Liver (tissue), 9 donors: Measurements from ENCODE around the gene IL1RAPL1. TPM values are rescaled to one million over a fixed set of nuclear protein-coding genes. Genes with fewer than 3 reads are reported as not detected.

Source experiments
- DNase-seq: peaks from one replicate; pipeline ENCODE4 v3.0.0-alpha.2; 2017; ENCODE audit warnings: low spot score
- H3K27ac ChIP-seq, 2 donors: one replicate each; pipeline ENCODE4 v1.7.0; 2013; ENCODE audit warnings: inconsistent platforms in 2 of 2, low read length in 2 of 2, control low read depth in 1 of 2, low read depth in 1 of 2, mild to moderate bottlenecking in 1 of 2
- H3K27me3 ChIP-seq, 4 donors: one replicate each; pipeline versions ENCODE4 v1.6.1 to v1.7.0; 2013; ENCODE audit warnings: low read length in 3 of 4, inconsistent platforms in 1 of 4, mild to moderate bottlenecking in 1 of 4, moderate library complexity in 1 of 4; ENCODE audit not compliant: control insufficient read depth in 4 of 4, insufficient read depth in 4 of 4
- H3K36me3 ChIP-seq, 4 donors: one replicate each; pipeline versions ENCODE4 v1.6.1 to v1.7.0; 2013; ENCODE audit warnings: low read length in 3 of 4, mild to moderate bottlenecking in 3 of 4, low read depth in 1 of 4, moderate library complexity in 1 of 4; ENCODE audit not compliant: control insufficient read depth in 4 of 4, insufficient read depth in 3 of 4
- H3K4me1 ChIP-seq, 4 donors: one replicate each; pipeline versions ENCODE4 v1.6.1 to v1.7.0; 2013; ENCODE audit warnings: low read length in 3 of 4, mild to moderate bottlenecking in 3 of 4, moderate library complexity in 1 of 4; ENCODE audit not compliant: control insufficient read depth in 4 of 4, insufficient read depth in 4 of 4
- H3K4me3 ChIP-seq, 3 donors: one replicate each; pipeline versions ENCODE4 v1.6.1 to v1.7.0; 2013; ENCODE audit warnings: low read length in 3 of 3, control low read depth in 1 of 3, low read depth in 1 of 3, mild to moderate bottlenecking in 1 of 3
- H3K9ac ChIP-seq, 2 donors: one replicate each; pipeline ENCODE4 v1.7.0; 2013; ENCODE audit warnings: low read length in 2 of 2, mild to moderate bottlenecking in 2 of 2, moderate library complexity in 2 of 2, control low read depth in 1 of 2, low read depth in 1 of 2
- H3K9me3 ChIP-seq, 4 donors: one replicate each; pipeline versions ENCODE4 v1.6.1 to v1.7.0; 2013; ENCODE audit warnings: low read length in 3 of 4; ENCODE audit not compliant: control insufficient read depth in 4 of 4
- CTCF ChIP-seq: fragments of 150-350 bp; IDR thresholded peaks from 2 replicates; pipeline ENCODE4 v1.5.1; 2017; ENCODE audit warnings: improper control_type of control experiment, low read depth, low read length; ENCODE audit not compliant: missing input control
- EGR1 ChIP-seq, 2 donors: IDR thresholded peaks; 2 replicates each; pipeline ENCODE4 v1.6.1; 2016 to 2018; ENCODE audit warnings: antibody characterized with exemption in 2 of 2, low read depth in 2 of 2
- FOXA1 ChIP-seq: IDR thresholded peaks from 2 replicates; pipeline ENCODE4 v1.6.1; 2016; ENCODE audit warnings: antibody characterized with exemption
- FOXA2 ChIP-seq: IDR thresholded peaks from 2 replicates; pipeline ENCODE4 v1.6.1; 2016; ENCODE audit warnings: antibody characterized with exemption
- HNF4A ChIP-seq, 2 donors: conservative IDR thresholded peaks; 2 replicates each; pipeline ENCODE4 v1.6.1; 2016; ENCODE audit warnings: antibody characterized with exemption in 2 of 2, mild to moderate bottlenecking in 2 of 2
- HNF4G ChIP-seq: IDR thresholded peaks from 2 replicates; pipeline ENCODE4 v1.6.1; 2016; ENCODE audit warnings: antibody characterized with exemption
- JUND ChIP-seq, 2 donors: IDR thresholded peaks; 2 replicates each; pipeline ENCODE4 v1.6.1; 2016; ENCODE audit warnings: antibody characterized with exemption in 2 of 2
- NR2F2 ChIP-seq: IDR thresholded peaks from 2 replicates; pipeline ENCODE4 v1.6.1; 2016; ENCODE audit warnings: antibody characterized with exemption
- RXRA ChIP-seq, 2 donors: IDR thresholded peaks; 2 replicates each; pipeline ENCODE4 v1.6.1; 2017 to 2018; ENCODE audit warnings: antibody characterized with exemption in 2 of 2, mild to moderate bottlenecking in 1 of 2
- SP1 ChIP-seq: IDR thresholded peaks from 2 replicates; pipeline ENCODE4 v1.6.1; 2018; ENCODE audit warnings: antibody characterized with exemption, mild to moderate bottlenecking
- TAF1 ChIP-seq: conservative IDR thresholded peaks from 2 replicates; pipeline ENCODE4 v1.6.1; 2016; ENCODE audit warnings: antibody characterized with exemption, mild to moderate bottlenecking
- ZBTB33 ChIP-seq: IDR thresholded peaks from 2 replicates; pipeline ENCODE4 v1.6.1; 2016; ENCODE audit warnings: antibody characterized with exemption
- WGBS: extraction: QIAGEN DNeasy Blood & Tissue Kit; methylation state at CpG from one replicate; pipeline ENCODE4 v1.1.7; 2013; 5-methylcytosine and 5-hydroxymethylcytosine counted together
- polyA plus RNA-seq, 2 donors: library from polyadenylated mRNA; stranded (reverse) in 1 of 2; unstranded in 1 of 2; fragments of 200-250 nt in 1 of 2; fragments of >200 nt in 1 of 2; fragmentation: Nextera tagmentation in 1 of 2; extraction: Ambion mirVana in 1 of 2; gene quantifications; one replicate each; pipeline versions ENCODE4 v1.2.1 to v1.2.3, GENCODE V29; 2013 to 2015
- total RNA-seq, 2 donors: library from RNA; depleted of rRNA; stranded (reverse); fragments of >200 nt; gene quantifications; one replicate each; pipeline ENCODE4 v1.2.3, GENCODE V29; 2014
- TF ChIP-seq, protein P1 (sequence below): IDR thresholded peaks from 2 replicates; pipeline ENCODE4 v1.6.1; 2016; ENCODE audit warnings: antibody characterized with exemption, mild to moderate bottlenecking
- donor health status: healthy.
- donor health status: healthy.
- donor health status: healthy.
- donor health status: healthy.
- donor health status: healthy.

IL1RAPL1 gene
- total and polyA plus RNA-seq, 4 donors: 0.08 to 0.33 TPM; not detected in 2

- H3K4me1 ChIP-seq: no peaks in the 10 kb centered on the region
- H3K27me3 ChIP-seq: no peaks in the 10 kb centered on the region
- TF ChIP-seq TAF1 (no peak), JUND (IDR thresholded peaks at IDR 0.05) (no peak), FOXA1 (no peak), FOXA2 (no peak), ZBTB33 (no peak), SP1 (no peak)
- TF ChIP-seq, protein P1, sequence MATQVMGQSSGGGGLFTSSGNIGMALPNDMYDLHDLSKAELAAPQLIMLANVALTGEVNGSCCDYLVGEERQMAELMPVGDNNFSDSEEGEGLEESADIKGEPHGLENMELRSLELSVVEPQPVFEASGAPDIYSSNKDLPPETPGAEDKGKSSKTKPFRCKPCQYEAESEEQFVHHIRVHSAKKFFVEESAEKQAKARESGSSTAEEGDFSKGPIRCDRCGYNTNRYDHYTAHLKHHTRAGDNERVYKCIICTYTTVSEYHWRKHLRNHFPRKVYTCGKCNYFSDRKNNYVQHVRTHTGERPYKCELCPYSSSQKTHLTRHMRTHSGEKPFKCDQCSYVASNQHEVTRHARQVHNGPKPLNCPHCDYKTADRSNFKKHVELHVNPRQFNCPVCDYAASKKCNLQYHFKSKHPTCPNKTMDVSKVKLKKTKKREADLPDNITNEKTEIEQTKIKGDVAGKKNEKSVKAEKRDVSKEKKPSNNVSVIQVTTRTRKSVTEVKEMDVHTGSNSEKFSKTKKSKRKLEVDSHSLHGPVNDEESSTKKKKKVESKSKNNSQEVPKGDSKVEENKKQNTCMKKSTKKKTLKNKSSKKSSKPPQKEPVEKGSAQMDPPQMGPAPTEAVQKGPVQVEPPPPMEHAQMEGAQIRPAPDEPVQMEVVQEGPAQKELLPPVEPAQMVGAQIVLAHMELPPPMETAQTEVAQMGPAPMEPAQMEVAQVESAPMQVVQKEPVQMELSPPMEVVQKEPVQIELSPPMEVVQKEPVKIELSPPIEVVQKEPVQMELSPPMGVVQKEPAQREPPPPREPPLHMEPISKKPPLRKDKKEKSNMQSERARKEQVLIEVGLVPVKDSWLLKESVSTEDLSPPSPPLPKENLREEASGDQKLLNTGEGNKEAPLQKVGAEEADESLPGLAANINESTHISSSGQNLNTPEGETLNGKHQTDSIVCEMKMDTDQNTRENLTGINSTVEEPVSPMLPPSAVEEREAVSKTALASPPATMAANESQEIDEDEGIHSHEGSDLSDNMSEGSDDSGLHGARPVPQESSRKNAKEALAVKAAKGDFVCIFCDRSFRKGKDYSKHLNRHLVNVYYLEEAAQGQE: no peak
- H3K9ac ChIP-seq: no peak overlapping the region
- WGBS: 97% methylated on average over 4 of the region's 4 CpGs
- no peak for DNase-seq
- H3K36me3 ChIP-seq: no peaks in the 10 kb centered on the region
- H3K27ac ChIP-seq: no peak overlapping the region
- H3K4me3 ChIP-seq: no peak overlapping the region
- no peaks in the 10 kb centered on the region for H3K9me3 ChIP-seq
Observed at GRCh38 chrX:28610746-28611145, 23.5 kb downstream of the IL1RAPL1 start.

- no peak overlapping the region for H3K4me3 ChIP-seq
- H3K9ac ChIP-seq: no peak overlapping the region
- no peaks in the 10 kb centered on the region for H3K27me3 ChIP-seq
- WGBS: 25% methylated on average over 1 of the region's 1 CpG
- H3K36me3 ChIP-seq: no peaks in the 10 kb centered on the region
- H3K4me1 ChIP-seq: no peaks in the 10 kb centered on the region
- H3K9me3 ChIP-seq: no peaks in the 10 kb centered on the region
- no peak overlapping the region for H3K27ac ChIP-seq
- TF ChIP-seq HNF4A (conservative IDR thresholded peaks at IDR 0.05) (no peak), JUND (IDR thresholded peaks at IDR 0.05) (no peak), TAF1 (no peak), EGR1 (IDR thresholded peaks at IDR 0.05; ENCODE audit: low read depth in 2 of 2) (no peak), HNF4G (no peak), NR2F2 (no peak), RXRA (IDR thresholded peaks at IDR 0.05) (no peak), FOXA1 (no peak), CTCF (no peak), FOXA2 (no peak)
- TF ChIP-seq, protein P1: no peak
- no peak for DNase-seq
Observed at GRCh38 chrX:28613558-28613957, 26.3 kb downstream of the IL1RAPL1 start.
